Testis (tissue), 2 donors: Measurements from ENCODE around the gene WHRN.

ENCODE experiments used
- POLR2A ChIP-seq: fragments of 450-650 bp; IDR thresholded peaks from one replicate; pipeline ENCODE4 v1.6.1; 2017; ENCODE audit warnings: antibody characterized with exemption, mild to moderate bottlenecking, moderate library complexity
- TF ChIP-seq, protein P1 (sequence below), 3 experiments: fragments of 450-650 bp in 2 of 3; fragments of 200-600 bp in 1 of 3; sonication (generic) in 1 of 3; IDR thresholded peaks; one replicate each; pipeline ENCODE4 v1.5.1; 2016 to 2019; ENCODE audit warnings: antibody characterized with exemption in 3 of 3, mild to moderate bottlenecking in 2 of 3, moderate library complexity in 1 of 3

DNA sequence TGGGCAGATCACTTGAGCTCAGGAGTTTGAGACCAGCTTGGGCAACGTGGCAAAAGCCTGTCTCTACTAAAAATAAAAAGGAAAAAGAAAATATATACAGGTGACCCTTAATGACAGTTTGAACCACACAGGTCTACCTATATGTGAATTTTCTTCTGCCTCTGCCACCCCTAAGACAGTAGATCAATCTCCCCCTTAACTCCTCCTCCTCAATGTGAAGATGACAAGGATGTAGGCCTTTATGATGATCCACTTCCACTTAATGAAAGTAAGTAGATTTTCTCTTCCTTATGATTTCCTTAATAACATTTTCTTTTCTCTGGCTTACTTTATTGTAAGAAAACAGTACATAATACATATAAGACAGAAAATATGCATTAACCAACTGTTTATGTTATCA is 120.9 kb downstream of the WHRN start:
- TF ChIP-seq, protein P1, sequence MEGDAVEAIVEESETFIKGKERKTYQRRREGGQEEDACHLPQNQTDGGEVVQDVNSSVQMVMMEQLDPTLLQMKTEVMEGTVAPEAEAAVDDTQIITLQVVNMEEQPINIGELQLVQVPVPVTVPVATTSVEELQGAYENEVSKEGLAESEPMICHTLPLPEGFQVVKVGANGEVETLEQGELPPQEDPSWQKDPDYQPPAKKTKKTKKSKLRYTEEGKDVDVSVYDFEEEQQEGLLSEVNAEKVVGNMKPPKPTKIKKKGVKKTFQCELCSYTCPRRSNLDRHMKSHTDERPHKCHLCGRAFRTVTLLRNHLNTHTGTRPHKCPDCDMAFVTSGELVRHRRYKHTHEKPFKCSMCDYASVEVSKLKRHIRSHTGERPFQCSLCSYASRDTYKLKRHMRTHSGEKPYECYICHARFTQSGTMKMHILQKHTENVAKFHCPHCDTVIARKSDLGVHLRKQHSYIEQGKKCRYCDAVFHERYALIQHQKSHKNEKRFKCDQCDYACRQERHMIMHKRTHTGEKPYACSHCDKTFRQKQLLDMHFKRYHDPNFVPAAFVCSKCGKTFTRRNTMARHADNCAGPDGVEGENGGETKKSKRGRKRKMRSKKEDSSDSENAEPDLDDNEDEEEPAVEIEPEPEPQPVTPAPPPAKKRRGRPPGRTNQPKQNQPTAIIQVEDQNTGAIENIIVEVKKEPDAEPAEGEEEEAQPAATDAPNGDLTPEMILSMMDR (IDR thresholded peaks at IDR 0.05) = no peak
- no peak for TF ChIP-seq POLR2A
